Memory B cell (primary cell): ENCODE results near the gene DYTN.
"Not testable (repeated sequence)": the region's sequence is repeated elsewhere in the genome, so short reads cannot be mapped to it uniquely, and the experiment has no call there.

ENCODE experiments used
- ATAC-seq: fragments of 150-1000 bp; cut with Tn5 transposase; 2 replicates; pipeline ENCODE4 v1.10.0; 2021; ENCODE audit warnings: low read depth, mild to moderate bottlenecking, moderate library complexity
- DNase-seq, 2 donors: peaks; one replicate each; pipeline ENCODE4 v3.0.0; 2022; ENCODE audit warnings: low spot score in 2 of 2
- H3K27ac Mint-ChIP-seq: one replicate; pipeline ENCODE4 v1.8.0; 2022; ENCODE audit warnings: mild to moderate bottlenecking, moderate library complexity, mixed read lengths
- H3K27me3 Mint-ChIP-seq: one replicate; pipeline ENCODE4 v1.8.0; 2022; ENCODE audit warnings: mixed read lengths
- H3K36me3 Mint-ChIP-seq: one replicate; pipeline ENCODE4 v1.8.0; 2022; ENCODE audit warnings: mild to moderate bottlenecking, mixed read lengths
- H3K4me1 Mint-ChIP-seq: one replicate; pipeline ENCODE4 v1.8.0; 2022; ENCODE audit warnings: mixed read lengths
- H3K4me3 Mint-ChIP-seq: one replicate; pipeline ENCODE4 v1.8.0; 2022; ENCODE audit warnings: mild to moderate bottlenecking, moderate library complexity, mixed read lengths
- H3K9me3 Mint-ChIP-seq: one replicate; pipeline ENCODE4 v1.8.0; 2022; ENCODE audit warnings: mixed read lengths

The DYTN gene

GRCh38 chr2:206716623-206717022 is 1.6 kb downstream of the DYTN start:
- H3K27ac Mint-ChIP-seq = no peak overlapping the region
- H3K9me3 Mint-ChIP-seq = peaks cover 2% of the 10 kb centered on the region
- H3K27me3 Mint-ChIP-seq = peaks cover 10% of the 10 kb centered on the region
- H3K36me3 Mint-ChIP-seq = no peaks in the 10 kb centered on the region
- no peak for ATAC-seq
- no peak for DNase-seq
- peaks cover 5% of the 10 kb centered on the region for H3K4me1 Mint-ChIP-seq
- H3K4me3 Mint-ChIP-seq = no peak overlapping the region

GRCh38 chr2:206715183-206715582 is 3.0 kb downstream of the DYTN start:
- H3K36me3 Mint-ChIP-seq, H3K4me3 Mint-ChIP-seq, H3K4me1 Mint-ChIP-seq, H3K9me3 Mint-ChIP-seq, H3K27ac Mint-ChIP-seq, ATAC-seq, DNase-seq: not testable (repeated sequence)
- H3K27me3 Mint-ChIP-seq = peaks cover 11% of the 10 kb centered on the region

- Mint-ChIP-seq H3K27me3 (peaks cover 9% of the 10 kb centered on the region), H3K27ac (no peak overlapping the region), H3K36me3 (no peaks in the 10 kb centered on the region), H3K4me1 (peaks cover 5% of the 10 kb centered on the region), H3K4me3 (peak overlapping the region; percentile 33), H3K9me3 (no peaks in the 10 kb centered on the region)
- no peak for DNase-seq
- peak; percentile 27 for ATAC-seq
Observed at GRCh38 chr2:206713746-206714145, 4.5 kb downstream of the DYTN start.

GRCh38 chr2:206708286-206708685 is 9.9 kb downstream of the DYTN start:
- Mint-ChIP-seq H3K4me1 (peaks cover 1% of the 10 kb centered on the region), H3K27ac (no peak overlapping the region), H3K36me3 (no peaks in the 10 kb centered on the region), H3K4me3 (no peak overlapping the region), H3K27me3 (peaks cover 8% of the 10 kb centered on the region), H3K9me3 (no peaks in the 10 kb centered on the region)
- no peak for DNase-seq
- no peak for ATAC-seq

- H3K27ac Mint-ChIP-seq = no peak overlapping the region
- peaks cover 10% of the 10 kb centered on the region for H3K27me3 Mint-ChIP-seq
- no peaks in the 10 kb centered on the region for H3K4me1 Mint-ChIP-seq
- no peaks in the 10 kb centered on the region for H3K36me3 Mint-ChIP-seq
- no peak for DNase-seq
- H3K9me3 Mint-ChIP-seq = no peaks in the 10 kb centered on the region
- no peak for ATAC-seq
- H3K4me3 Mint-ChIP-seq = no peak overlapping the region
Observed at GRCh38 chr2:206707164-206707701, 11.0 kb downstream of the DYTN start.

GRCh38 chr2:206701952-206702605 is 16.1 kb downstream of the DYTN start:
- Mint-ChIP-seq H3K4me1 (peaks cover 3% of the 10 kb centered on the region), H3K27ac (no peak overlapping the region)

GRCh38 chr2:206700156-206700555 is 18.0 kb downstream of the DYTN start:
- Mint-ChIP-seq H3K36me3 (no peaks in the 10 kb centered on the region), H3K27me3 (peaks cover 20% of the 10 kb centered on the region), H3K27ac (no peak overlapping the region), H3K4me3 (no peak overlapping the region), H3K4me1 (peaks cover 3% of the 10 kb centered on the region), H3K9me3 (no peaks in the 10 kb centered on the region)
- ATAC-seq (no peak), DNase-seq (no peak)

More at GRCh38 chr2:206701952-206702605, 16.1 kb downstream of the DYTN start:
- peaks cover 20% of the 10 kb centered on the region for H3K27me3 Mint-ChIP-seq
- H3K4me3 Mint-ChIP-seq = no peak overlapping the region
- no peaks in the 10 kb centered on the region for H3K36me3 Mint-ChIP-seq
- no peak for DNase-seq
- ATAC-seq = no peak
- no peaks in the 10 kb centered on the region for H3K9me3 Mint-ChIP-seq

GRCh38 chr2:206698811-206699210 is 19.4 kb downstream of the DYTN start:
- Mint-ChIP-seq H3K4me1 (peaks cover 3% of the 10 kb centered on the region), H3K36me3 (no peaks in the 10 kb centered on the region), H3K4me3 (no peak overlapping the region), H3K27me3 (peaks cover 17% of the 10 kb centered on the region), H3K9me3 (no peaks in the 10 kb centered on the region), H3K27ac (no peak overlapping the region)
- DNase-seq (no peak), ATAC-seq (no peak)

- Mint-ChIP-seq H3K27ac (no peak overlapping the region), H3K27me3 (peaks cover 12% of the 10 kb centered on the region), H3K4me3 (no peak overlapping the region), H3K4me1 (peaks cover 3% of the 10 kb centered on the region), H3K9me3 (no peaks in the 10 kb centered on the region), H3K36me3 (no peaks in the 10 kb centered on the region)
- DNase-seq (no peak), ATAC-seq (no peak)
Observed at GRCh38 chr2:206696910-206697309, 21.3 kb downstream of the DYTN start.

GRCh38 chr2:206693399-206694137 is 24.6 kb downstream of the DYTN start:
- no peak overlapping the region for H3K27ac Mint-ChIP-seq
- H3K27me3 Mint-ChIP-seq = peaks cover 9% of the 10 kb centered on the region
- no peaks in the 10 kb centered on the region for H3K4me1 Mint-ChIP-seq
- DNase-seq (peak; percentile 44 to 48), ATAC-seq (peak; percentile 53)
- H3K36me3 Mint-ChIP-seq = no peaks in the 10 kb centered on the region
- no peak overlapping the region for H3K4me3 Mint-ChIP-seq
- H3K9me3 Mint-ChIP-seq = no peaks in the 10 kb centered on the region

GRCh38 chr2:206692971-206693370 is 25.2 kb downstream of the DYTN start:
- Mint-ChIP-seq H3K27ac (no peak overlapping the region), H3K4me1 (no peaks in the 10 kb centered on the region), H3K4me3 (no peak overlapping the region), H3K36me3 (no peaks in the 10 kb centered on the region), H3K27me3 (peaks cover 9% of the 10 kb centered on the region), H3K9me3 (no peaks in the 10 kb centered on the region)
- DNase-seq (no peak), ATAC-seq (no peak)

GRCh38 chr2:206688990-206689389 is 29.2 kb downstream of the DYTN start:
- H3K27ac Mint-ChIP-seq = no peak overlapping the region
- H3K4me3 Mint-ChIP-seq = no peak overlapping the region
- no peaks in the 10 kb centered on the region for H3K9me3 Mint-ChIP-seq
- H3K36me3 Mint-ChIP-seq = no peaks in the 10 kb centered on the region
- no peaks in the 10 kb centered on the region for H3K4me1 Mint-ChIP-seq
- no peak for DNase-seq
- peaks cover 9% of the 10 kb centered on the region for H3K27me3 Mint-ChIP-seq
- ATAC-seq = peak; percentile 38

GRCh38 chr2:206688453-206688852 is 29.7 kb downstream of the DYTN start:
- ATAC-seq = no peak
- no peak overlapping the region for H3K4me3 Mint-ChIP-seq
- H3K9me3 Mint-ChIP-seq = no peaks in the 10 kb centered on the region
- no peaks in the 10 kb centered on the region for H3K4me1 Mint-ChIP-seq
- H3K27me3 Mint-ChIP-seq = peaks cover 9% of the 10 kb centered on the region
- no peak overlapping the region for H3K27ac Mint-ChIP-seq
- no peak for DNase-seq
- no peaks in the 10 kb centered on the region for H3K36me3 Mint-ChIP-seq

GRCh38 chr2:206683546-206683945 is 34.6 kb downstream of the DYTN start:
- H3K27ac Mint-ChIP-seq = no peak overlapping the region
- H3K27me3 Mint-ChIP-seq = peaks cover 3% of the 10 kb centered on the region
- DNase-seq = no peak
- H3K4me1 Mint-ChIP-seq = no peaks in the 10 kb centered on the region
- H3K9me3 Mint-ChIP-seq = no peaks in the 10 kb centered on the region
- ATAC-seq = no peak
- H3K36me3 Mint-ChIP-seq = no peaks in the 10 kb centered on the region
- H3K4me3 Mint-ChIP-seq = no peak overlapping the region
